ENCODE results near the gene FARS2. TPM values are rescaled to one million over a fixed set of nuclear protein-coding genes. Genes with fewer than 3 reads are reported as not detected.
A peak's percentile ranks its signal among the peaks of the same experiment; 100 is the strongest.

The FARS2 gene
- total and polyA plus RNA-seq, 4 experiments from 2014 or later: 15.6 to 48.4 (median 24.3) TPM

GRCh38 chr6:5566718-5567117 lies 305.4 kb downstream of the FARS2 start:
- Mint-ChIP-seq H3K4me1 (peaks cover 9 to 29% (median 14%) of the 10 kb centered on the region in 4 donors), H3K27me3 (no peaks in the 10 kb centered on the region), H3K9me3 (peaks cover 0 to 3% (median 0%) of the 10 kb centered on the region in 8 donors), H3K27ac (no peak overlapping the region), H3K4me3 (no peak overlapping the region), H3K36me3 (peaks cover 9 to 44% of the 10 kb centered on the region in 2 donors)
- H3K27me3 ChIP-seq (ENCODE audit: insufficient read depth, low read length): no peaks in the 10 kb centered on the region
- no peaks in the 10 kb centered on the region for H3K4me1 ChIP-seq (ENCODE audit: insufficient read depth, low read length)
- H3K36me3 ChIP-seq (ENCODE audit: insufficient read depth, low read length): no peaks in the 10 kb centered on the region
- H3K27ac ChIP-seq (ENCODE audit: low read depth, low read length): no peak overlapping the region
- H3K4me3 ChIP-seq (ENCODE audit: low read length in 2 of 2): no peak overlapping the region
- intact Hi-C loops (cut with micrococcal nuclease): no loop called here
- no peaks in the 10 kb centered on the region for H3K9me3 ChIP-seq (ENCODE audit: control insufficient read depth in 1 of 2, low read length in 2 of 2)
- ChIA-PET POLR2A (ENCODE audit: partially characterized antibody) (no interaction called here), CTCF (ENCODE audit: partially characterized antibody) (no interaction called here)
- no peak for DNase-seq

DNA sequence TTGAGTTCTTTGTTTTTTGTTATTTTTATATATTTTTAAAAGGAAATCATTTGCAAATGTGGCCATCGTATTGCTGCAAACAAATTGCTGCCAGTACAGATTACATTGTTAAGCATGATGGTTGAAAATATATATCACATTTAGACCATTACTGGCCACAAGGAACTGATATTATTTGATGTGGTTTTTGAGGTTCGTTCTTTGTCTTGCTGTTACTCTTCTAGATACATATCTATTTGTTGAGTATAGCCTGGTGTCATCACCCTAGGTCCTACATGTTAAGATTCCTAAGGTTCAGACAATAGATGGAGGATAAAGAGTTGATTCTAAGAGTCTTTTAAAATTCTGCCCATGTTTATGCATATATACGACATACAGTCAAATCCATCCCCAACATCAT lies 306.0 kb downstream of the FARS2 start:
- no peak for DNase-seq
- ChIA-PET POLR2A (ENCODE audit: partially characterized antibody) (no interaction called here), CTCF (ENCODE audit: partially characterized antibody) (no interaction called here)
- Histone ChIP-seq H3K36me3 (ENCODE audit: insufficient read depth, low read length) (no peaks in the 10 kb centered on the region), H3K27me3 (ENCODE audit: insufficient read depth, low read length) (no peaks in the 10 kb centered on the region), H3K27ac (ENCODE audit: low read depth, low read length) (no peak overlapping the region), H3K4me3 (ENCODE audit: low read length in 2 of 2) (no peak overlapping the region), H3K4me1 (ENCODE audit: insufficient read depth, low read length) (no peaks in the 10 kb centered on the region), H3K9me3 (ENCODE audit: control insufficient read depth in 1 of 2, low read length in 2 of 2) (no peaks in the 10 kb centered on the region)
- Mint-ChIP-seq H3K4me3 (no peak overlapping the region), H3K27me3 (no peaks in the 10 kb centered on the region), H3K9me3 (peaks cover 0 to 3% (median 0%) of the 10 kb centered on the region in 8 donors), H3K4me1 (peaks cover 7 to 25% (median 13%) of the 10 kb centered on the region in 4 donors), H3K36me3 (peaks cover 10 to 46% of the 10 kb centered on the region in 2 donors), H3K27ac (no peak overlapping the region)
- intact Hi-C loops (cut with micrococcal nuclease): no loop called here

DNA sequence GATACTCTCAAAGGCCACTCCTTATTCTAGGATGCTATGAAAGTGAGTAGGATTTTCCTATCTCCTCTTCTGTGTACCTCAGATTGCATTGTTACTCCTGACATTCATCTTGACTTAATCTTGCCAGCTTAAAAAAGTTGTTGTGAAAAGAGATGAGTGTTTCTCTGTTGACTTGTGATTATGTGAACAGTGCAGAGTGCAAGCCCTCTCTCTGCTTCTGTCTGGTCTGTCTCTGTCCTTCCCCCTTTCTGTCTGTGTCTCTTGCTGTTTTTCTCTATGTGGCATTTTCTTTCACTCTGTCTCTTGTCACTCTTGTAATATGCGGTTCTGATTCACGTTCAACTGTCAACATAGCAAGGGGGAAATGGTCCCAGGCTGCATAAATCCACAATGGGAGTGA lies 306.6 kb downstream of the FARS2 start:
- H3K4me3 ChIP-seq (ENCODE audit: low read length in 2 of 2): no peak overlapping the region
- CTCF ChIA-PET (ENCODE audit: partially characterized antibody): no interaction called here
- no peaks in the 10 kb centered on the region for H3K27me3 ChIP-seq (ENCODE audit: insufficient read depth, low read length)
- no peak overlapping the region for H3K27ac ChIP-seq (ENCODE audit: low read depth, low read length)
- no peaks in the 10 kb centered on the region for H3K9me3 ChIP-seq (ENCODE audit: control insufficient read depth in 1 of 2, low read length in 2 of 2)
- Mint-ChIP-seq H3K36me3 (peaks cover 10 to 50% of the 10 kb centered on the region in 2 donors), H3K4me3 (no peak overlapping the region), H3K27ac (no peak overlapping the region), H3K4me1 (peaks cover 7 to 24% (median 14%) of the 10 kb centered on the region in 4 donors), H3K27me3 (no peaks in the 10 kb centered on the region), H3K9me3 (peaks cover 0 to 3% (median 0%) of the 10 kb centered on the region in 8 donors)
- no peak for DNase-seq
- intact Hi-C loops (cut with micrococcal nuclease): no loop called here
- no peaks in the 10 kb centered on the region for H3K4me1 ChIP-seq (ENCODE audit: insufficient read depth, low read length)
- H3K36me3 ChIP-seq (ENCODE audit: insufficient read depth, low read length): no peaks in the 10 kb centered on the region
- POLR2A ChIA-PET (ENCODE audit: partially characterized antibody): no interaction called here

GRCh38 chr6:5569491-5569890 lies 308.2 kb downstream of the FARS2 start:
- Histone ChIP-seq H3K4me3 (ENCODE audit: low read length in 2 of 2) (no peak overlapping the region), H3K27ac (ENCODE audit: low read depth, low read length) (no peak overlapping the region), H3K9me3 (ENCODE audit: control insufficient read depth in 1 of 2, low read length in 2 of 2) (no peaks in the 10 kb centered on the region), H3K4me1 (ENCODE audit: insufficient read depth, low read length) (no peaks in the 10 kb centered on the region), H3K27me3 (ENCODE audit: insufficient read depth, low read length) (no peaks in the 10 kb centered on the region), H3K36me3 (ENCODE audit: insufficient read depth, low read length) (no peaks in the 10 kb centered on the region)
- DNase-seq: no peak
- ChIA-PET CTCF (ENCODE audit: partially characterized antibody) (no interaction called here), POLR2A (ENCODE audit: partially characterized antibody) (no interaction called here)
- peaks cover 6 to 20% (median 15%) of the 10 kb centered on the region in 4 donors for H3K4me1 Mint-ChIP-seq
- peaks cover 11 to 53% of the 10 kb centered on the region in 2 donors for H3K36me3 Mint-ChIP-seq
- peaks cover 0 to 5% (median 2%) of the 10 kb centered on the region in 8 donors for H3K9me3 Mint-ChIP-seq
- no peak overlapping the region for H3K4me3 Mint-ChIP-seq
- peak overlapping the region in 2 of 7 donors; percentile 72 to 80 for H3K27ac Mint-ChIP-seq
- H3K27me3 Mint-ChIP-seq: no peaks in the 10 kb centered on the region
- intact Hi-C loops (cut with micrococcal nuclease): no loop called here

DNA sequence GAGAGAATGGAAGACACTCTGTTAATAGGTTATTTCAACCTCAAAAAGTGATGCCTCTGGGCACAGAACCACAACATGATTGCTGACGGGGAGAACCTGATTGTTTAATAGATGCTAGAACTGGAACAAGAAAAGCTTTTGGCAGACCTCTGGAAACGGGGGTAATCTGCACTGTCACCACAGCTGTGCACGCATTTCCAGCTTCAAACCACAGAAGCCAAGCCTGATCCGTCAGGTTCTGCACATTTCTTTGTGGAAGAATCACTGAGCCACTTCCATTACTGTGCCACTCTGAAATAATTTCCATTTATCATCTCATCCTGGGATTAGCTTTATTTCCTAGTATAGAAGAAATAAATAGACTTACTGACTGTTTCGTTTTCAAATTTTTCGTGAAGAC lies 309.3 kb downstream of the FARS2 start:
- Mint-ChIP-seq H3K4me1 (peaks cover 6 to 20% (median 12%) of the 10 kb centered on the region in 4 donors), H3K27ac (no peak overlapping the region), H3K36me3 (peaks cover 11 to 50% of the 10 kb centered on the region in 2 donors), H3K4me3 (no peak overlapping the region), H3K9me3 (peaks cover 0 to 5% (median 2%) of the 10 kb centered on the region in 8 donors), H3K27me3 (no peaks in the 10 kb centered on the region)
- DNase-seq: no peak
- Histone ChIP-seq H3K27me3 (ENCODE audit: insufficient read depth, low read length) (no peaks in the 10 kb centered on the region), H3K36me3 (ENCODE audit: insufficient read depth, low read length) (no peaks in the 10 kb centered on the region), H3K4me1 (ENCODE audit: insufficient read depth, low read length) (no peaks in the 10 kb centered on the region), H3K4me3 (ENCODE audit: low read length in 2 of 2) (no peak overlapping the region), H3K9me3 (ENCODE audit: control insufficient read depth in 1 of 2, low read length in 2 of 2) (no peaks in the 10 kb centered on the region), H3K27ac (ENCODE audit: low read depth, low read length) (no peak overlapping the region)
- ChIA-PET CTCF (ENCODE audit: partially characterized antibody) (no interaction called here), POLR2A (ENCODE audit: partially characterized antibody) (no interaction called here)
- intact Hi-C loops (cut with micrococcal nuclease): no loop called here

GRCh38 chr6:5580736-5581581 lies 319.6 kb downstream of the FARS2 start:
- H3K4me3 ChIP-seq (ENCODE audit: low read length in 2 of 2): no peak overlapping the region
- H3K4me1 ChIP-seq (ENCODE audit: insufficient read depth, low read length): no peaks in the 10 kb centered on the region
- H3K9me3 ChIP-seq (ENCODE audit: control insufficient read depth in 1 of 2, low read length in 2 of 2): no peaks in the 10 kb centered on the region
- Mint-ChIP-seq H3K9me3 (peaks cover 0 to 16% (median 3%) of the 10 kb centered on the region in 8 donors), H3K27ac (peak overlapping the region in 2 of 7 donors; percentile 25 to 46), H3K27me3 (no peaks in the 10 kb centered on the region), H3K4me3 (no peak overlapping the region), H3K36me3 (peaks cover 6 to 35% of the 10 kb centered on the region in 2 donors), H3K4me1 (peaks cover 0 to 6% (median 3%) of the 10 kb centered on the region in 4 donors)
- ChIA-PET CTCF (ENCODE audit: partially characterized antibody) (no interaction called here), POLR2A (ENCODE audit: partially characterized antibody) (no interaction called here)
- H3K27ac ChIP-seq (ENCODE audit: low read depth, low read length): no peak overlapping the region
- no peaks in the 10 kb centered on the region for H3K27me3 ChIP-seq (ENCODE audit: insufficient read depth, low read length)
- intact Hi-C loops (cut with micrococcal nuclease): no loop called here
- DNase-seq: no peak
- H3K36me3 ChIP-seq (ENCODE audit: insufficient read depth, low read length): no peaks in the 10 kb centered on the region

DNA sequence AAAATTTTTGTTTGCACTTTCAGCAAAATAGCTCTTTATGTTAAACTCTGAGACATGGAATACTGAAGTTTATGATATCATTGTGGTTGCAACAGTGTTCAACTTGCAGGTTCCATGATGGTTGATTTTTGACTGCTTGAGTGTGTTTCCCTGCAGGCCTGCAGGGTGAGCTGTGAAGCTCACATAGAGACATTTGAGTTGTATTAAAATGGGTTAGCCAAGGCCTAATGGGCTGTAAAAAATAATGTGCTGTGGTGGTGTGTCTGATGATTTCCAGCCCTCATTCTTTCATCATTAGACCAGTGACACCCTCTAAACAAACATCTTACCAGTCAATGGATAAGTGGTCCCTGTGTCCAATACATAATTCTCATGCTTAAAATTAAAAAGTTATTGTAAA lies 321.4 kb downstream of the FARS2 start:
- intact Hi-C loops (cut with micrococcal nuclease): no loop called here
- H3K9me3 Mint-ChIP-seq: peaks cover 0 to 24% (median 8%) of the 10 kb centered on the region in 8 donors
- peaks cover 0 to 6% (median 3%) of the 10 kb centered on the region in 4 donors for H3K4me1 Mint-ChIP-seq
- H3K27ac Mint-ChIP-seq: no peak overlapping the region
- no peaks in the 10 kb centered on the region for H3K27me3 Mint-ChIP-seq
- no peak overlapping the region for H3K27ac ChIP-seq (ENCODE audit: low read depth, low read length)
- H3K27me3 ChIP-seq (ENCODE audit: insufficient read depth, low read length): no peaks in the 10 kb centered on the region
- DNase-seq: no peak
- no peaks in the 10 kb centered on the region for H3K36me3 ChIP-seq (ENCODE audit: insufficient read depth, low read length)
- no peaks in the 10 kb centered on the region for H3K9me3 ChIP-seq (ENCODE audit: control insufficient read depth in 1 of 2, low read length in 2 of 2)
- H3K4me3 ChIP-seq (ENCODE audit: low read length in 2 of 2): no peak overlapping the region
- ChIA-PET POLR2A (ENCODE audit: partially characterized antibody) (no interaction called here), CTCF (ENCODE audit: partially characterized antibody) (no interaction called here)
- no peak overlapping the region for H3K4me3 Mint-ChIP-seq
- peaks cover 6 to 42% of the 10 kb centered on the region in 2 donors for H3K36me3 Mint-ChIP-seq
- H3K4me1 ChIP-seq (ENCODE audit: insufficient read depth, low read length): no peaks in the 10 kb centered on the region
